ENCODE results near the gene OGFOD3. TPM values are rescaled to one million over a fixed set of nuclear protein-coding genes. Genes with fewer than 3 reads are reported as not detected.

OGFOD3 gene
- total and polyA plus RNA-seq, 9 of the 15 experiments (the other 6 are each of a cell fraction or from before 2014, with no cell fraction given): 0.69 to 44.7 (median 18.9) TPM

DNA sequence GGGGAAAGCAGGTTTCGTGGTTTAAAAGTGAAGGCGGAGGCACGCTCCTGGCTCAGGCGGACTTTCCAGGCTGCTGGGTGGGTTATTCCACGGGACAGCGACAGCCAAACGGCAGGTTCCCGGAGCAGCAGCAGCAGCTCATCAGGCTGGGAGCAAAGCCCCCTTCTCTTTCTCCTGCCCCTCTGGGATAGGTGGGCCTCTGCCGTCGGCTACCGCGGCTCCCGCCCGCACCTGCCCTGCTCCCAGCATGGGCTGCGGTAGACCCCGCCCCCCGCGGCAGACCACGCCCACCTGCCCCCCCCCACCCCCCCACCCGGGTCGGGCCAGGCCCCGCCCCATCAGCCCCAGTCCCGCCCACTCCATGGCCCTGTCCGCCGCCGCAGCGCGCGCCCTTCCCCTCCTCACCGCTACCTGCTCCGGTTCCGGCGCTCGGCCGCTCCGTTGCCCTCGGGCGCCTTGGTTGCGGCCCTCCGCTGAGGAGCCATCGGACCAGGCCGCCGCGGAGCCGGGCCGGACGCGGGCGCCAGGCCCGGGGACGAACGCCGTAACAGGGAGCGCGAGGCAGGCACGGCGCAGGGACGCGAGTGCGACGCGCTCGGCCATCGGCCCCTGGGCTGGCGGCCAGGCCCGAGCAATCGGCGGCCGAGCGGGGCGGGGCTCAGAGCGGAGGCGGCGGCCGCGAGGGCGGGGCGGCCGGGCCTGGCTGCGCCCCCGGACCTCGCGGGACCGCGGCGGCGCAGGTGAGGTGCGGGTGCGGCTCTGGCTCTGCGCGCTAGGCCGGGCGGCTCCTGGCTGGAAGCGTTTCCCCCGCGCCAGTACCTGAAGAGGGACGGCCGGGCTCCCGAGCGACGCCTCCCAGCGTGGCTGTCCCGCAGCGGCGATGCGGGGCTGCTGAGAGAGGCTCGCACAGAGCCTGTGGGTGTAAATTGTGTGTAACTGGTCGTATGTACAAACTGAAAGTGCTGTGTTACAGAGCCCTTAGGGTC lies at the start of gene OGFOD3, which contains the start of gene HEXD (continued):
- no peak for TF ChIP-seq BDP1 (IDR thresholded peaks at IDR 0.05; ENCODE audit: insufficient read depth, insufficient read length)
- no peak for TF ChIP-seq SETDB1 (IDR thresholded peaks at IDR 0.05; ENCODE audit: low read length)
- TF ChIP-seq GTF2F1 (IDR thresholded peaks at IDR 0.05; ENCODE audit: low read depth, low read length): no peak
- TF ChIP-seq PHF20 (IDR thresholded peaks at IDR 0.05; ENCODE audit: partially characterized antibody): peak; percentile 5
- TF ChIP-seq STAG1 (CRISPR knock-in tag; IDR thresholded peaks at IDR 0.05; ENCODE audit: borderline replicate concordance): no peak
- peak; percentile 97 for TF ChIP-seq CXXC5 (CRISPR knock-in tag; IDR thresholded peaks at IDR 0.05)
- TF ChIP-seq RHOXF2B (CRISPR knock-in tag; conservative IDR thresholded peaks at IDR 0.05): no peak
- no peak for TF ChIP-seq LARP7 (IDR thresholded peaks at IDR 0.05)
- peak; percentile 87 for TF ChIP-seq POLR2A (conservative IDR thresholded peaks at IDR 0.05)
- TF ChIP-seq, protein P1, sequence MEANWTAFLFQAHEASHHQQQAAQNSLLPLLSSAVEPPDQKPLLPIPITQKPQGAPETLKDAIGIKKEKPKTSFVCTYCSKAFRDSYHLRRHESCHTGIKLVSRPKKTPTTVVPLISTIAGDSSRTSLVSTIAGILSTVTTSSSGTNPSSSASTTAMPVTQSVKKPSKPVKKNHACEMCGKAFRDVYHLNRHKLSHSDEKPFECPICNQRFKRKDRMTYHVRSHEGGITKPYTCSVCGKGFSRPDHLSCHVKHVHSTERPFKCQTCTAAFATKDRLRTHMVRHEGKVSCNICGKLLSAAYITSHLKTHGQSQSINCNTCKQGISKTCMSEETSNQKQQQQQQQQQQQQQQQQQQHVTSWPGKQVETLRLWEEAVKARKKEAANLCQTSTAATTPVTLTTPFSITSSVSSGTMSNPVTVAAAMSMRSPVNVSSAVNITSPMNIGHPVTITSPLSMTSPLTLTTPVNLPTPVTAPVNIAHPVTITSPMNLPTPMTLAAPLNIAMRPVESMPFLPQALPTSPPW (CRISPR knock-in tag; IDR thresholded peaks at IDR 0.05): peak; percentile 98
- no peak for TF ChIP-seq LCOR (CRISPR knock-in tag; IDR thresholded peaks at IDR 0.05)
- TF ChIP-seq GATAD2B (IDR thresholded peaks at IDR 0.05; ENCODE audit: borderline replicate concordance): peak; percentile 96
- TF ChIP-seq ZNF507 (tag; conservative IDR thresholded peaks at IDR 0.05): no peak
- no peak for TF ChIP-seq CBX3 (IDR thresholded peaks at IDR 0.05; ENCODE audit: borderline replicate concordance in 1 of 2, low read length in 2 of 2)
- no peak for TF ChIP-seq ARNT (IDR thresholded peaks at IDR 0.05)
- no peak for TF ChIP-seq CEBPG (CRISPR knock-in tag; IDR thresholded peaks at IDR 0.05)
- no peak for TF ChIP-seq CEBPG (tag; conservative IDR thresholded peaks at IDR 0.05 in 1 of 2, IDR thresholded peaks at IDR 0.05 in 1 of 2)
- TF ChIP-seq ZNF12 (CRISPR knock-in tag; IDR thresholded peaks at IDR 0.05): no peak
- TF ChIP-seq KLF6 (CRISPR knock-in tag; IDR thresholded peaks at IDR 0.05; ENCODE audit: borderline replicate concordance): no peak
- no peak for TF ChIP-seq SREBF1 (IDR thresholded peaks at IDR 0.05; ENCODE audit: borderline replicate concordance, low read depth, low read length)
- no peak for TF ChIP-seq ZNF232 (CRISPR knock-in tag; IDR thresholded peaks at IDR 0.05)
- TF ChIP-seq ZNF253 (CRISPR knock-in tag; conservative IDR thresholded peaks at IDR 0.05): no peak
- TF ChIP-seq BCOR (IDR thresholded peaks at IDR 0.05): no peak
- TF ChIP-seq MXI1 (IDR thresholded peaks at IDR 0.05; ENCODE audit: low read depth, low read length): no peak
- TF ChIP-seq, protein P2, sequence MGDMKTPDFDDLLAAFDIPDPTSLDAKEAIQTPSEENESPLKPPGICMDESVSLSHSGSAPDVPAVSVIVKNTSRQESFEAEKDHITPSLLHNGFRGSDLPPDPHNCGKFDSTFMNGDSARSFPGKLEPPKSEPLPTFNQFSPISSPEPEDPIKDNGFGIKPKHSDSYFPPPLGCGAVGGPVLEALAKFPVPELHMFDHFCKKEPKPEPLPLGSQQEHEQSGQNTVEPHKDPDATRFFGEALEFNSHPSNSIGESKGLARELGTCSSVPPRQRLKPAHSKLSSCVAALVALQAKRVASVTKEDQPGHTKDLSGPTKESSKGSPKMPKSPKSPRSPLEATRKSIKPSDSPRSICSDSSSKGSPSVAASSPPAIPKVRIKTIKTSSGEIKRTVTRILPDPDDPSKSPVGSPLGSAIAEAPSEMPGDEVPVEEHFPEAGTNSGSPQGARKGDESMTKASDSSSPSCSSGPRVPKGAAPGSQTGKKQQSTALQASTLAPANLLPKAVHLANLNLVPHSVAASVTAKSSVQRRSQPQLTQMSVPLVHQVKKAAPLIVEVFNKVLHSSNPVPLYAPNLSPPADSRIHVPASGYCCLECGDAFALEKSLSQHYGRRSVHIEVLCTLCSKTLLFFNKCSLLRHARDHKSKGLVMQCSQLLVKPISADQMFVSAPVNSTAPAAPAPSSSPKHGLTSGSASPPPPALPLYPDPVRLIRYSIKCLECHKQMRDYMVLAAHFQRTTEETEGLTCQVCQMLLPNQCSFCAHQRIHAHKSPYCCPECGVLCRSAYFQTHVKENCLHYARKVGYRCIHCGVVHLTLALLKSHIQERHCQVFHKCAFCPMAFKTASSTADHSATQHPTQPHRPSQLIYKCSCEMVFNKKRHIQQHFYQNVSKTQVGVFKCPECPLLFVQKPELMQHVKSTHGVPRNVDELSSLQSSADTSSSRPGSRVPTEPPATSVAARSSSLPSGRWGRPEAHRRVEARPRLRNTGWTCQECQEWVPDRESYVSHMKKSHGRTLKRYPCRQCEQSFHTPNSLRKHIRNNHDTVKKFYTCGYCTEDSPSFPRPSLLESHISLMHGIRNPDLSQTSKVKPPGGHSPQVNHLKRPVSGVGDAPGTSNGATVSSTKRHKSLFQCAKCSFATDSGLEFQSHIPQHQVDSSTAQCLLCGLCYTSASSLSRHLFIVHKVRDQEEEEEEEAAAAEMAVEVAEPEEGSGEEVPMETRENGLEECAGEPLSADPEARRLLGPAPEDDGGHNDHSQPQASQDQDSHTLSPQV (IDR thresholded peaks at IDR 0.05): 0 out of 2 replicates have a peak, but pooled peaks have one; percentile 52
- no peak for TF ChIP-seq SRSF1 (IDR thresholded peaks at IDR 0.05; ENCODE audit: low read depth, low read length)
